Spleen (tissue), 7 donors: ENCODE data around the gene CA9.

Source experiments
- CTCF ChIP-seq, 11 experiments: fragments of 200-600 bp in 7 of 11; fragments of 450-650 bp in 4 of 11; sonication (generic) in 4 of 11; IDR thresholded peaks in 8 of 11; conservative IDR thresholded peaks in 3 of 11; 1 replicate in 7 of 11; 2 replicates in 4 of 11; pipeline versions ENCODE4 v1.4.0 to v1.8.0; 2016 to 2021; ENCODE audit warnings: antibody characterized with exemption in 11 of 11, inconsistent platforms in 4 of 11, mild to moderate bottlenecking in 1 of 11
- POLR2A ChIP-seq, 3 donors: fragments of 450-650 bp; IDR thresholded peaks; one replicate each; pipeline ENCODE4 v1.5.1; 2017; ENCODE audit warnings: antibody characterized with exemption in 3 of 3, mild to moderate bottlenecking in 1 of 3
- donor health status: DM: no; HTN: no; CAD: no; lungs with moderate emphysema.
- donor health status: DM: no; HTN: no; CAD: no.
- donor health status: DM: no; HTN: no; CAD: no.

- no peak for TF ChIP-seq CTCF (IDR thresholded peaks at IDR 0.05 in 8 of 11, conservative IDR thresholded peaks at IDR 0.05 in 3 of 11)
- TF ChIP-seq POLR2A (IDR thresholded peaks at IDR 0.05), result no peak
Measured at GRCh38 chr9:35689542-35690293, 16.0 kb downstream of the CA9 start, which contains the start of gene TPM2.
